ENCODE measurements around the gene ZBTB7A. TPM values are rescaled to one million over a fixed set of nuclear protein-coding genes. Genes with fewer than 3 reads are reported as not detected.

Gene ZBTB7A
- total RNA-seq, 6 experiments from 2014 or later: 19.0 to 38.5 (median 27.7) TPM

DNA sequence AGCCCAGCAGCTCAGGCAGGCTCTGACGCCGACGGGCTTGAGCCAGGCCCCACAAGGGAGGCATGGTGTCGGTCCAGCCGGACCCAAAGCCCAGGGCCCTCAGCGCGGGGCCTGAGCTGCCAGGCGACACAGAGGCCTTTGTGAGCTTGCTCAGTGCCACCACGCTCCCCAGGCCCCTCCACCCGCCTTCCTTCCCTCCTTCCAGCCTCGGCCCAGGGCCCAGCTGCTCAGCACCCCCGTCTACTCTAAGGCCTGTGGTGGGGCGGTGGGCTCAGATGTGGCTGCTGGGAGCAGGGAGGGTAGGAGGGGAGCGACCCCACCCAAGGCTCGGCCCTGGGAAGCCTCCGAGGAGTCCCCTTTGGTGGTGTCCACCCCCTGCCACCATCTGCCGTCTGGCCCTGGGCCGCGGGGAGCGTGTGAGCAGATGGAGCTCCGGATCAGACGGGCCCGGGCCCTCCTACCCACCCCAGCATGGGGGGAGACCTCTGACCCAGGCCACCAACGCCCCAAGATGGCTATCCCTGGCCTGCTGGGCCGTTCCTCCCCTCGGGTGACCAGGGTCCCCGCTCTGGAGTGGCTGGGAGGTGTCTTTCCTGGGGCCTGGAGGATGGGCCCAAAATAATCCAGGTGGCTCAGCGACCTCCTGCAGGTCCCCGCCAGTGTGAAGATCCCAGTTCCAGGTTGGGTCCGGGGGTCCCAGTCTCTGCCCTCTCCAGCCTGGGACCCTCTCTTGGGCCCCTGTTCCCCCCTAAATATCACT is 7.8 kb downstream of the ZBTB7A start:
- peak overlapping the region; percentile 86 to 94 (median 93) for H3K27ac ChIP-seq
- DNase-seq: peak in 1 of 3 donors; percentile 56
- peaks cover 0 to 67% (median 35%) of the 10 kb centered on the region in 4 donors for H3K4me1 ChIP-seq
- WGBS (ENCODE audit: insufficient coverage, low coverage, low lambda C conversion rate, missing lambda C conversion rate): 8% methylated on average over 2 of the region's 30 CpGs
- intact Hi-C loops (cut with DNase I): no loop called here
- H3K36me3 ChIP-seq: peaks cover 0 to 14% (median 7%) of the 10 kb centered on the region in 4 donors
- peak overlapping the region in 2 of 3 donors; percentile 9 to 27 for H3K4me3 ChIP-seq
- H3K27me3 ChIP-seq: no peaks in the 10 kb centered on the region
- TF ChIP-seq, protein P1, sequence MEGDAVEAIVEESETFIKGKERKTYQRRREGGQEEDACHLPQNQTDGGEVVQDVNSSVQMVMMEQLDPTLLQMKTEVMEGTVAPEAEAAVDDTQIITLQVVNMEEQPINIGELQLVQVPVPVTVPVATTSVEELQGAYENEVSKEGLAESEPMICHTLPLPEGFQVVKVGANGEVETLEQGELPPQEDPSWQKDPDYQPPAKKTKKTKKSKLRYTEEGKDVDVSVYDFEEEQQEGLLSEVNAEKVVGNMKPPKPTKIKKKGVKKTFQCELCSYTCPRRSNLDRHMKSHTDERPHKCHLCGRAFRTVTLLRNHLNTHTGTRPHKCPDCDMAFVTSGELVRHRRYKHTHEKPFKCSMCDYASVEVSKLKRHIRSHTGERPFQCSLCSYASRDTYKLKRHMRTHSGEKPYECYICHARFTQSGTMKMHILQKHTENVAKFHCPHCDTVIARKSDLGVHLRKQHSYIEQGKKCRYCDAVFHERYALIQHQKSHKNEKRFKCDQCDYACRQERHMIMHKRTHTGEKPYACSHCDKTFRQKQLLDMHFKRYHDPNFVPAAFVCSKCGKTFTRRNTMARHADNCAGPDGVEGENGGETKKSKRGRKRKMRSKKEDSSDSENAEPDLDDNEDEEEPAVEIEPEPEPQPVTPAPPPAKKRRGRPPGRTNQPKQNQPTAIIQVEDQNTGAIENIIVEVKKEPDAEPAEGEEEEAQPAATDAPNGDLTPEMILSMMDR (IDR thresholded peaks at IDR 0.05): no peak
- TF ChIP-seq POLR2A (IDR thresholded peaks at IDR 0.05): peak; percentile 14
- peak in 3 of 4 donors; percentile 1 to 3 (median 2) for ATAC-seq
- H3K9me3 ChIP-seq: no peaks in the 10 kb centered on the region

DNA sequence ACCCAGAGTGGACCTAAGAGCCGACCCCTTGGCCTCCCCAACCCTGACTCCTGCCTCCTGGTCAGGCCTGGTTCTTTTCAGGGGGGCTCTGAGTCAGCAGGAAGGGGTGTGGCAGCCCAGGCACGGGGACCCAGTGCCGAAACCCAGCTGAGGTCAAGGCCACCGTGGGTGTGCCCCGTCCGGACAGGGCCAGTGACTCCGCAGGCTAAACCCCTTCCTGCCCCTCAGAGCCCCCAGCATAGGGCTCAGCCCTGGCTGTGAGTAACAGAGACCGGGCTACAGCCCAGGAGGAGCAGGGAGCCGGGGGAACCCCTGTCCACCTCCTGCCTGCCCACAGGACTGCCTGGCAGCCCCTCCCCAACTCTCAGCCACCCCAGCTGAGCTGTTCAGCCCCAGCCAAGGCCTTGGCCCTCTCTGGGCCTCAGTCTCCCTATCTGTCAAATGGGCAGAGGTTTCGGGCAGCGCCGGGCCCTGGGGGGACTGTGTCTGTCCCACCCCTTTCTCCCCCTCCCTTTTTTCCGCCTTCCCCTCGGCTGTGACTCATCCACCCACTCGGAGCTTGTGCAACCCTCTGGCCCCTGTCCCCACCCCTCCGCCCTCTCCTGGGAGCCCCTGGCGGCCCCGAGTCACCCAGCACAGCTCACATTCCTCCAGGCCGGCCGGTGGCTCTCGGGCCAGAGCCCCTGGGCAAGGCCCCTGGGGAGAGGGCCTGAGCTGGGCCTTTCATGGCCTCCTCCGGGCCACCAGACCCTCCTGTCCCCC is 8.6 kb downstream of the ZBTB7A start:
- intact Hi-C loops (cut with DNase I): no loop called here

GRCh38 chr19:4055209-4055552 is 11.5 kb downstream of the ZBTB7A start:
- H3K4me3 ChIP-seq: no peak overlapping the region
- peaks cover 0 to 22% (median 12%) of the 10 kb centered on the region in 4 donors for H3K36me3 ChIP-seq
- DNase-seq: no peak
- H3K9me3 ChIP-seq: no peaks in the 10 kb centered on the region
- peaks cover 0 to 50% (median 27%) of the 10 kb centered on the region in 4 donors for H3K4me1 ChIP-seq
- intact Hi-C loops (cut with DNase I): no loop called here
- TF ChIP-seq, protein P1 (IDR thresholded peaks at IDR 0.05): no peak
- no peak for TF ChIP-seq POLR2A (IDR thresholded peaks at IDR 0.05)
- no peak for ATAC-seq
- H3K27ac ChIP-seq: no peak overlapping the region
- no peaks in the 10 kb centered on the region for H3K27me3 ChIP-seq
- 89% methylated on average over 3 of the region's 20 CpGs for WGBS (ENCODE audit: insufficient coverage, low coverage, low lambda C conversion rate, missing lambda C conversion rate)

More for the DNA sequence above, 8.6 kb downstream of the ZBTB7A start:
- H3K36me3 ChIP-seq: peaks cover 0 to 18% (median 12%) of the 10 kb centered on the region in 4 donors
- H3K27me3 ChIP-seq: no peaks in the 10 kb centered on the region
- peak; percentile 59 to 70 (median 68) for ATAC-seq
- TF ChIP-seq POLR2A (IDR thresholded peaks at IDR 0.05): peak; percentile 75
- TF ChIP-seq, protein P1 (IDR thresholded peaks at IDR 0.05): peak in 2 of 4 donors; percentile 12 to 22
- WGBS (ENCODE audit: insufficient coverage, low coverage, low lambda C conversion rate, missing lambda C conversion rate): 5% methylated on average over 12 of the region's 22 CpGs
- peak overlapping the region in 2 of 3 donors; percentile 9 to 27 for H3K4me3 ChIP-seq
- H3K4me1 ChIP-seq: peaks cover 0 to 68% (median 33%) of the 10 kb centered on the region in 4 donors
- no peaks in the 10 kb centered on the region for H3K9me3 ChIP-seq
- peak overlapping the region; percentile 86 to 94 (median 93) for H3K27ac ChIP-seq
- DNase-seq: peak; percentile 87 to 92 (median 88)

DNA sequence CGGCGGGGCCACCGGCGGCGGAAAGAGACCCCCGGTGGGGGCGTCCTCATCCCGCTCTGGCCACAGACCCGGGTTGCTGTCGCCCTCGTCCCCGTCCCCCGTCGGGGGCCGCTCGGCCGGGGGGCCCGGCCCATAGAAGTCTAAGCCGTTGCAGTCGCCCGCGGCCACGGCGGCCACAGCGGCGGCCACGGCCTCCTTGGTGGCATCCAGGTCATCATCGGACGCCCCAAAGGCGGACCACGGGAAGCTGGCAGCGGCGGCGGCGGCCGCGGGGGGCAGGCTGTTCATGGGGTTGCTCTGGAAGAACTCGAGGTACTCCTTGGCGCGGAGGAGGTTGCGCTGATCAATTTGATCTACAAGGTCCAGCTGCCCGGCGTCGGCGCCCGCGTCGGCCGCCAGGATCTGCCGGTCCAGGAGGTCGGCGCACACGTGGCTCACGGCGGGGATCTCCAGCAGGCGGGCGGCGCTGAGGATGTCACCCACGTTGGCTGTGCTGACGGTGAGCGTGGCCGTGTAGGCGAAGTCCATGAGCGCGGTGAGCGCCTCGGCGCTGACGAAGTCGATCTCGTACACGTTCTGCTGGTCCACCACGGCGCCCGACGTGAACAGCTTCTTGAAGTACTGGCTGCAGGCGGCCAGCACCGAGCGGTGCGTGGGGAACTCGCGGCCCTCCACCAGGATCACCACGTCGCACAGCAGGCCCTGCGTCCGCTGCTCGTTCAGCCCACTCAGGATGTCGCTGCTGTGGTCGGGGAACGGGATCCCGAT is 12.1 kb downstream of the ZBTB7A start:
- ATAC-seq (no peak), DNase-seq (peak in 2 of 3 donors; percentile 48 to 58)
- WGBS (ENCODE audit: insufficient coverage, low coverage, low lambda C conversion rate, missing lambda C conversion rate): 96% methylated on average over 5 of the region's 91 CpGs
- H3K36me3 ChIP-seq: peaks cover 0 to 22% (median 12%) of the 10 kb centered on the region in 4 donors
- H3K4me1 ChIP-seq: peaks cover 0 to 45% (median 23%) of the 10 kb centered on the region in 4 donors
- TF ChIP-seq, protein P1 (IDR thresholded peaks at IDR 0.05): no peak
- TF ChIP-seq POLR2A (IDR thresholded peaks at IDR 0.05): no peak
- intact Hi-C loops (cut with DNase I): no loop called here
- no peak overlapping the region for H3K4me3 ChIP-seq
- H3K9me3 ChIP-seq: no peaks in the 10 kb centered on the region
- H3K27ac ChIP-seq: no peak overlapping the region
- no peaks in the 10 kb centered on the region for H3K27me3 ChIP-seq

All from right lobe of liver (tissue), 6 donors.